Endothelial cell of umbilical vein (primary cell): ENCODE data around the gene ARMH1. TPM values are rescaled to one million over a fixed set of nuclear protein-coding genes. Genes with fewer than 3 reads are reported as not detected.
A peak's percentile ranks its signal among the peaks of the same experiment; 100 is the strongest.

Experiments used
- BruUV-seq: library from RNA; stranded (reverse); fragments of 400-500 nt; replicated peaks from 2 replicates; lab custom pipeline; 2021; lab: Mats Ljungman, UMichigan
- CTCF ChIA-PET: fragments of 300-600, 350-600 bp; sonication (Branson Sonifier 250); formaldehyde crosslinking; loops from one replicate; lab custom pipeline; 2021; ENCODE audit warnings: antibody characterized with exemption, inconsistent platforms; lab: Charles Lee
- POLR2A ChIA-PET: fragments of 300-600, 350-600 bp; sonication (Branson Sonifier 250); formaldehyde crosslinking; loops from one replicate; lab custom pipeline; 2021; ENCODE audit warnings: antibody characterized with exemption, inconsistent platforms; lab: Charles Lee
- DNase-seq: peaks from one replicate; pipeline ENCODE4 v3.0.0-alpha.2; 2011; ENCODE audit warnings: low read depth, low spot score
- FAIRE-seq: peaks from 2 replicates; lab custom pipeline; 2011; peaks lifted over from hg19 to GRCh38; lab: Jason Lieb, UNC
- H2AFZ ChIP-seq: 2 replicates; pipeline ENCODE4 v1.6.0; 2012; ENCODE audit warnings: low read depth, low read length, control low read depth, inconsistent platforms
- H3K27ac ChIP-seq: 2 replicates; pipeline ENCODE4 v1.5.1; 2011; ENCODE audit warnings: low read depth, mild to moderate bottlenecking, control low read depth, low read length, moderate library complexity; ENCODE audit not compliant: insufficient read depth
- H3K27me3 ChIP-seq, 2 experiments: 2 replicates each; pipeline versions ENCODE4 v1.6.0 to v1.6.1; 2011; ENCODE audit warnings: low read length in 2 of 2, mixed read lengths in 1 of 2; ENCODE audit not compliant: control insufficient read depth in 2 of 2, insufficient read depth in 2 of 2
- H3K36me3 ChIP-seq, 2 experiments: 2 replicates in 1 of 2; 3 replicates in 1 of 2; pipeline ENCODE4 v1.5.1; 2011; ENCODE audit warnings: low read length in 2 of 2, mild to moderate bottlenecking in 1 of 2, moderate library complexity in 1 of 2; ENCODE audit not compliant: control insufficient read depth in 2 of 2, insufficient read depth in 2 of 2; ENCODE audit errors: extremely low read depth in 1 of 2
- H3K4me1 ChIP-seq: 3 replicates; pipeline ENCODE4 v1.5.1; 2011; ENCODE audit warnings: mild to moderate bottlenecking, low read length; ENCODE audit not compliant: control insufficient read depth, insufficient read depth; ENCODE audit errors: extremely low read depth
- H3K4me2 ChIP-seq: 2 replicates; pipeline ENCODE4 v1.6.1; 2011; ENCODE audit warnings: low read length, control low read depth, mixed read lengths; ENCODE audit not compliant: insufficient read depth
- H3K4me3 ChIP-seq, 3 experiments: fragments of 200-600 bp in 1 of 3; sonication (generic), shearing (Covaris generic) in 1 of 3; replicated peaks in 1 of 3; 2 replicates each; pipeline ENCODE4 v1.5.1; 2011 to 2016; ENCODE audit warnings: control low read depth in 3 of 3, low read length in 3 of 3, mild to moderate bottlenecking in 2 of 3, inconsistent platforms in 1 of 3, low read depth in 1 of 3, moderate library complexity in 1 of 3; ENCODE audit not compliant: insufficient read depth in 1 of 3
- H3K79me2 ChIP-seq: 2 replicates; pipeline ENCODE4 v1.6.0; 2012; ENCODE audit warnings: low read length, inconsistent platforms; ENCODE audit not compliant: control insufficient read depth, insufficient read depth
- H3K9ac ChIP-seq: replicated peaks from 2 replicates; pipeline ENCODE3; 2011; ENCODE audit warnings: low read length, control low read depth; ENCODE audit not compliant: insufficient read depth; ENCODE audit errors: extremely low read depth
- H3K9me1 ChIP-seq: replicated peaks from 3 replicates; pipeline ENCODE4 v1.6.0; 2011; ENCODE audit warnings: mild to moderate bottlenecking, low read length; ENCODE audit not compliant: control insufficient read depth, insufficient read depth; ENCODE audit errors: extremely low read depth
- H3K9me3 ChIP-seq: replicated peaks from 2 replicates; pipeline ENCODE4 v1.5.1; 2012; ENCODE audit warnings: low read length, inconsistent platforms; ENCODE audit not compliant: control insufficient read depth, insufficient read depth
- H4K20me1 ChIP-seq: replicated peaks from 2 replicates; pipeline ENCODE3; 2011; ENCODE audit warnings: mild to moderate bottlenecking, low read length; ENCODE audit not compliant: control insufficient read depth, insufficient read depth; ENCODE audit errors: extremely low read depth
- EZH2 ChIP-seq: IDR thresholded peaks from 2 replicates; pipeline ENCODE4 v1.6.1; 2012; ENCODE audit warnings: borderline replicate concordance, low read depth, mild to moderate bottlenecking, moderate library complexity, low read length, inconsistent platforms; ENCODE audit not compliant: severe bottlenecking
- FOS ChIP-seq: IDR thresholded peaks from 2 replicates; pipeline ENCODE4 v1.6.1; 2011; ENCODE audit warnings: mild to moderate bottlenecking, low read length, moderate library complexity, borderline replicate concordance; ENCODE audit not compliant: insufficient read depth
- GATA2 ChIP-seq: IDR thresholded peaks from 2 replicates; pipeline ENCODE4 v1.7.0; 2011; ENCODE audit warnings: low read depth, mild to moderate bottlenecking, moderate library complexity, mixed read lengths, low read length; ENCODE audit not compliant: insufficient read length, insufficient read depth
- JUN ChIP-seq: IDR thresholded peaks from 2 replicates; pipeline ENCODE4 v1.6.1; 2011; ENCODE audit warnings: borderline replicate concordance, low read depth; ENCODE audit not compliant: insufficient read length, insufficient read depth
- MYC ChIP-seq: IDR thresholded peaks from one replicate; pipeline ENCODE4 v1.6.1; 2011; ENCODE audit warnings: mild to moderate bottlenecking, low read depth, low read length
- POLR2A ChIP-seq: IDR thresholded peaks from 2 replicates; pipeline ENCODE4 v1.6.1; 2012; ENCODE audit warnings: low read depth, mild to moderate bottlenecking, control low read depth, low read length
- POLR2AphosphoS5 ChIP-seq: IDR thresholded peaks from 2 replicates; pipeline ENCODE4 v1.6.1; 2012; ENCODE audit warnings: low read depth, mild to moderate bottlenecking, control low read depth, low read length, moderate library complexity; ENCODE audit not compliant: insufficient read depth
- dilution Hi-C: fragments of 300-500 bp; cut with MboI; formaldehyde crosslinking; loops from one replicate; pipeline ENCODE4 v1.15.0; 2019; ENCODE audit warnings: low sequenced_read_pairs; ENCODE audit not compliant: extremely low pct_ligation_motif_present
- intact Hi-C: fragments of 100-400 bp; cut with micrococcal nuclease; formaldehyde crosslinking; loops from one replicate; pipeline ENCODE4 v1.10.0; 2022
- polyA plus RNA-seq, 4 experiments: library from polyadenylated mRNA; depleted of rRNA in 3 of 4; stranded (reverse) in 3 of 4; unstranded in 1 of 4; fragments of >200 nt; gene quantifications; 2 replicates each; pipeline versions ENCODE4 v1.2.1 to v1.2.3, GENCODE V29; 2011 to 2012; ENCODE audit warnings: missing spikeins in 1 of 4
- total RNA-seq: library from RNA; stranded (reverse); gene quantifications from 2 replicates; pipeline ENCODE4 v1.2.3, GENCODE V29; 2021
- TF ChIP-seq, protein P1 (sequence below), 2 donors: IDR thresholded peaks; 1 replicate in 1 of 2; 2 replicates in 1 of 2; pipeline ENCODE4 v1.5.1; 2011; ENCODE audit warnings: low read length in 2 of 2, mild to moderate bottlenecking in 2 of 2, moderate library complexity in 2 of 2, control low read depth in 1 of 2, inconsistent platforms in 1 of 2, low read depth in 1 of 2; ENCODE audit not compliant: insufficient read depth in 1 of 2; ENCODE audit errors: extremely low read depth in 1 of 2
- TF ChIP-seq, protein P2 (sequence below): IDR thresholded peaks from 2 replicates; pipeline ENCODE4 v1.6.1; 2011; ENCODE audit not compliant: insufficient read depth, insufficient read length

The ARMH1 gene
- total and polyA plus RNA-seq, 2 donors (not counting 3 experiments of a cell fraction or from before 2014, with no cell fraction given) = 0.17 TPM; not detected in 1

DNA sequence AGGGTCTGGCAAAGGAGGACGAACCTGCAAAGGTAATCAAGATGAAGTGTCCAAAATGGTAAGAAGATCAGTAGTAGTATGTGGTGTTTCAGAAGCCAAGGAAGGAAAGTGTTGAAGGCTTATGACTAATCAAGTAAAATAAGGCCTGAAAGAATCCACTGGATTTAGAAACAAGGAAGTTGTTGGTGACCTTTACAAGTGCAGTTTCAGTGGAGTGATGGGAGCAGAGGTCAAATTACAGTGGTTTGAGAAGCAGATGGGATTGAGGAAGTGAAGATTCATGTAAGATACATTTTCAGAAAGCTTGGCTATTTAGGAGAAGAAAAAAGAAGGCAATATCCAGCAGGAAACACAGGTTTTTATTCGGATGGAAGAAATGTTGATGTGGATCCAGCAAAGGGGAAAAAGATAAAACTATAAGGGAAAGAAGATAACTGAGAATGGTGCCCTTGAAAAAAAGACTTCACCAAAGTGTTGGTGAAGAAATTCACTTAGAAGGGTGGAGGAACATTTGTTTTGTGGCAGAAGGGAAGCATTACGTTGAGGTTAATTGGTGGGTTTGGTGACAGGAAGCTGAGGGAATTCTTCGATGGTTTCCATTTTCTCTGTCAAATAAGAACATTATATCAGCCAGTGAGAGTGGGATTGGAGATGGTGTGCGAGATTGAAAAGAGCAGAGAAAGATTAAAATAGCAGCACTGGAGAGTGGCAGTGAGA, 2.1 kb downstream of the ARMH1 start:
- intact Hi-C loops = no loop called here

DNA sequence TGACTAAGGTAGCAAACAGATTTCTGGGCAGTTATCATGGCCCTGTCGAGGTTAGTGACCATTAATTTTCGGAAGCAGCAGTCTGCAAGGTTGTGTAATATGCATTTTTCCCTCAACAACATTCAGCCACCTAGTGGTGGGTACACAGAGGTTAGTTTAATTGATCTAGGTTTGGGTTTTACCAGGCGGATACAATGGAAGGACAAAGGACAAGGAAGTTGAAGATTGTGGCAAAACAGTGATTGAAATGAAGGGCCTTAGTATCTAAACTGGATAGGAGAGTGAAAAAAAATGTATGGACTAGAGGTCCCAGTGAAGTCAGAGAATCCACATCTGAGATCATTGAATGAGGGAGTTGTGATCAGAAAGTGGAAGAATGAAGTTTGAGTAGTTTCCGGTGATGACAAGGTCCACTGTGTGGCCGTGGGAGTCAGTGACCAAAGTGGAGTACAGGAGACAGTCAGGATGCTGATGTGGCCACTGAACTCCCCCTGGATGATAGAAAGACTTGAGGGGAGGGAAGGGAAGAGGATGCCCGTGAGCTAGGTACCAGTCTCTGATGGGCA, 2.8 kb downstream of the ARMH1 start:
- POLR2A ChIA-PET = no interaction called here
- H3K27ac ChIP-seq = no peak overlapping the region
- H3K4me2 ChIP-seq = no peak overlapping the region

More for the DNA sequence above, 2.1 kb downstream of the ARMH1 start:
- POLR2A ChIA-PET = no interaction called here
- Histone ChIP-seq H3K4me2 (no peak overlapping the region), H3K4me3 (no peak overlapping the region), H3K27ac (no peak overlapping the region), H2AFZ (no peak overlapping the region), H4K20me1 (no peaks in the 10 kb centered on the region), H3K9ac (no peak overlapping the region), H3K36me3 (no peaks in the 10 kb centered on the region), H3K9me1 (no peaks in the 10 kb centered on the region), H3K79me2 (no peaks in the 10 kb centered on the region), H3K27me3 (no peaks in the 10 kb centered on the region), H3K4me1 (peaks cover 41% of the 10 kb centered on the region), H3K9me3 (no peaks in the 10 kb centered on the region)
- dilution Hi-C loops = no loop called here
- peak; percentile 72 for FAIRE-seq
- peak; percentile 15 for DNase-seq
- no TSS peak for BruUV-seq
- CTCF ChIA-PET = interaction anchor here (1.2 kb wide), 1 partner anchor 24 kb away, joined by 5 read pairs; no protein-coding TSS in a partner anchor
- TF ChIP-seq GATA2 (peak; percentile 34), EZH2 (no peak), FOS (peak; percentile 63), POLR2AphosphoS5 (peak; percentile 32)

More for the DNA sequence above, 2.8 kb downstream of the ARMH1 start:
- no peaks in the 10 kb centered on the region for H4K20me1 ChIP-seq
- H3K4me3 ChIP-seq = no peak overlapping the region
- no peaks in the 10 kb centered on the region for H3K9me1 ChIP-seq
- no peaks in the 10 kb centered on the region for H3K79me2 ChIP-seq
- no peak overlapping the region for H3K9ac ChIP-seq
- no peaks in the 10 kb centered on the region for H3K9me3 ChIP-seq
- DNase-seq = peak; percentile 30
- CTCF ChIA-PET = interaction anchor here (0.6 to 0.9 kb wide), 3 partner anchors 14 to 25 kb away, joined by 3 read pairs; no protein-coding TSS in a partner anchor
- no peak overlapping the region for H2AFZ ChIP-seq
- H3K4me1 ChIP-seq = peaks cover 35% of the 10 kb centered on the region
- intact Hi-C loops = no loop called here
- no TSS peak for BruUV-seq
- TF ChIP-seq GATA2 (no peak), POLR2AphosphoS5 (no peak), EZH2 (no peak), JUN (no peak), MYC (no peak), POLR2A (no peak), FOS (no peak)
- TF ChIP-seq, protein P1, sequence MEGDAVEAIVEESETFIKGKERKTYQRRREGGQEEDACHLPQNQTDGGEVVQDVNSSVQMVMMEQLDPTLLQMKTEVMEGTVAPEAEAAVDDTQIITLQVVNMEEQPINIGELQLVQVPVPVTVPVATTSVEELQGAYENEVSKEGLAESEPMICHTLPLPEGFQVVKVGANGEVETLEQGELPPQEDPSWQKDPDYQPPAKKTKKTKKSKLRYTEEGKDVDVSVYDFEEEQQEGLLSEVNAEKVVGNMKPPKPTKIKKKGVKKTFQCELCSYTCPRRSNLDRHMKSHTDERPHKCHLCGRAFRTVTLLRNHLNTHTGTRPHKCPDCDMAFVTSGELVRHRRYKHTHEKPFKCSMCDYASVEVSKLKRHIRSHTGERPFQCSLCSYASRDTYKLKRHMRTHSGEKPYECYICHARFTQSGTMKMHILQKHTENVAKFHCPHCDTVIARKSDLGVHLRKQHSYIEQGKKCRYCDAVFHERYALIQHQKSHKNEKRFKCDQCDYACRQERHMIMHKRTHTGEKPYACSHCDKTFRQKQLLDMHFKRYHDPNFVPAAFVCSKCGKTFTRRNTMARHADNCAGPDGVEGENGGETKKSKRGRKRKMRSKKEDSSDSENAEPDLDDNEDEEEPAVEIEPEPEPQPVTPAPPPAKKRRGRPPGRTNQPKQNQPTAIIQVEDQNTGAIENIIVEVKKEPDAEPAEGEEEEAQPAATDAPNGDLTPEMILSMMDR (IDR thresholded peaks at IDR 0.05; ENCODE audit: extremely low read depth in 1 of 2, insufficient read depth in 1 of 2, low read depth in 1 of 2, low read length in 2 of 2) = peak; percentile 27 to 51
- TF ChIP-seq, protein P2, sequence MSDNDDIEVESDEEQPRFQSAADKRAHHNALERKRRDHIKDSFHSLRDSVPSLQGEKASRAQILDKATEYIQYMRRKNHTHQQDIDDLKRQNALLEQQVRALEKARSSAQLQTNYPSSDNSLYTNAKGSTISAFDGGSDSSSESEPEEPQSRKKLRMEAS = no peak
- no peaks in the 10 kb centered on the region for H3K36me3 ChIP-seq
- peak; percentile 60 for FAIRE-seq
- dilution Hi-C loops = no loop called here
- peaks cover 0 to 1% of the 10 kb centered on the region in 2 experiments for H3K27me3 ChIP-seq
